Activated T-cell treated with anti-CD3 and anti-CD28 coated beads, Interleukin-2, amount 50 U/mL, for 1 hour (primary cell): ENCODE data around the gene TOGARAM1.
"Not testable (repeated sequence)": the region's sequence is repeated elsewhere in the genome, so short reads cannot be mapped to it uniquely, and the experiment has no call there.

ENCODE experiments used
- DNase-seq: peaks from one replicate; pipeline ENCODE4 v3.0.0-alpha.2; 2020

TOGARAM1 gene

GRCh38 chr14:45051180-45051579, 89.2 kb downstream of the TOGARAM1 start:
- DNase-seq = no peak

DNA sequence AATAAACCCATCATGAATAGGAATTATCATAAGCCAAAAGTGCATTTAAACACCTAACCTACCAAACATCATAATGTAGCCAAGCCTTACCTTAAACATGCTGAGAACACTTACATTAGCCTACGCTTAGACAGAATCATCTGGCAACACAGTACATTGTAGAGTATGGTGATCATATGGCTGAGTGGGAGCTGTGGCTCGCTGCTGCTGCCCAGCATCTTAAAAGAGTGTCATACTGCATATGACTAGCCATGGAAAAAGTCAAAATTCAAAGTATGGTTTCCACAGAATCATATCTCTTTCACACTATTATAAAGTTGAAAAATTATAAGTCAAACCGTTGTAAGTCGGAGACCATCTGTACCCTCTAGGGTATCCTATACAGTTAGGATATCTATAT, 89.9 kb downstream of the TOGARAM1 start:
- DNase-seq = no peak

GRCh38 chr14:45057349-45057748, 95.4 kb downstream of the TOGARAM1 start:
- no peak for DNase-seq

- DNase-seq = no peak
These were observed 95.9 kb downstream of the TOGARAM1 start for GRCh38 chr14:45057881-45058364.

DNA sequence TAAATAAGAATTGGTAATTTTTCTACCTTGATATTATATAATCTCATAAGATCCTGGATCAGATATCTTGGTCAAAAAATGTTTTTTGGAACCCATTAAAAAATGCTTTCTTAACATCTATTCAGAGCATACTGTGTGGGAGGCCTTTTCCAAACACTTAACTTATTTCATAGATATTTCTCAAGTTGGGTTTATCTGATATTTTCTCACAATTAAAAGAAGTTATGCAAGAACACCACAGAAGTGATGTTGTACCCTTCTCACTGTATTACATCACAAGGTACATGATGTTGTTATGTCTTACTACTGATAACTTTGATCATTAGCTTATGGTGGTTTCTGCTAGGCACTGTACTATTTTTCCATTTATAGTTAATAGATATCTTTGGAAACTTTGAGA, 98.6 kb downstream of the TOGARAM1 start:
- no peak for DNase-seq

GRCh38 chr14:45065540-45065939, 103.5 kb downstream of the TOGARAM1 start:
- DNase-seq = no peak

DNA sequence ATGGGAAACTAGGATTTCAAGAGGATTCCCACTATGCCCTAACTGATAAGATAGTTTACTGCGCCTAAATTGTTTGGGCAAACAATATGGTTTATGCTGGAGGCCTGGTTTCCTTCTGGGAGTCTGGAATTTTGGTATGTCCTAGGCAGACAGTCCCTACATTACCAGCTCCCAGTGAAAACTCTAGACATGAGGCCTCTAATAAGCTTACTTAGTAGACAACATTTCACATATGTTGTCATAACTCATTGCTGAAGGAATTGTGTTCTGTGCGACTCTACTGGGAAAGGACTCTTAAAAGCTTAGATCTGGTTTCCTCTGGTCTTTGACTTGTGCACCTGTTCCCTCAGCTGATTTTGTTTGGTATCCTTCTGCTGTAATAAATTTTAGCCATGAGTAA, 104.0 kb downstream of the TOGARAM1 start:
- DNase-seq = no peak

GRCh38 chr14:45066667-45067066, 104.7 kb downstream of the TOGARAM1 start:
- DNase-seq = no peak

DNA sequence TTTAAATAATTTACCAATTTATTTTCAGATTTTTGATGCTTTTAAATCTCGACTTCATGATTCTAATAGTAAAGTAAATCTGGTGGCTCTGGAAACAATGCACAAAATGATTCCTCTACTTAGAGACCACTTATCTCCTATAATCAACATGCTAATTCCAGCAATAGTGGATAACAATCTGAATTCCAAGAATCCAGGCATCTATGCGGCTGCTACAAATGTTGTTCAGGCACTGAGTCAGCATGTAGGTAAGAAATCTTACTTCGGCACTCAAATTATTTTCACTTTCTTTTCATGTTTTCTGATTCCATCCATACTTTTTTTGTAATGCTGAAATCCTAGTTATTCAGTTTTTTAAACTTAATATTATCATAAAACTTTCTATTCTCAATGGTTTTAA, 106.4 kb downstream of the TOGARAM1 start:
- no peak for DNase-seq

- DNase-seq = no peak
These were observed 108.2 kb downstream of the TOGARAM1 start for GRCh38 chr14:45070215-45070614.

- DNase-seq = no peak
These were observed 110.1 kb downstream of the TOGARAM1 start for GRCh38 chr14:45072126-45072525.

- no peak for DNase-seq
These were observed 111.4 kb downstream of the TOGARAM1 start for GRCh38 chr14:45073231-45073879.

- DNase-seq = no peak
These were observed 116.3 kb downstream of the TOGARAM1 start for GRCh38 chr14:45078323-45078722.

DNA sequence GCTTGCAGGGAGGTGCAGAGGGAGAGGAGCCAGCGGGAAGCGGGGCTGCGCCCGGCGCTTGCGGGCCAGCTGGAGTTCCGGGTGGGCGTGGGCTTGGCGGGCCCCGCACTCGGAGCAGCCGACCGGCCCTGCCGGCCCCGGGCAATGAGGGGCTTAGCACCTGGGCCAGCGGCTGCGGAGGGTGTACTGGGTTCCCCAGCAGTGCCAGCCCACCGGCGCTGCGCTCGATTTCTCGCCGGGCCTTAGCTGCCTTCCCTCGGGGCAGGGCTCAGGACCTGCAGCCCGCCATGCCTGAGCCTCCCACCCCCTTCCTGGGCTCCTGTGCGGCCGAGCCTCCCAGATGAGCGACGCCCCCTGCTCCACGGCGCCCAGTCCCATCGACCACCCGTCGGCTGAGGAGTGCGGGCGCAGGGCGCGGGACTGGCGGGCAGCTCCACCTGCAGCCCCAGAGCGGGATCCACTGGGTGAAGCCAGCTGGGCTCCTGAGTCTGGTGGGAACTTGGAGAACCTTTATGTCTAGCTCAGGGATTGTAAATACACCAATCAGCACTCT, 118.5 kb downstream of the TOGARAM1 start:
- not testable (repeated sequence) for DNase-seq

- not testable (repeated sequence) for DNase-seq
These were observed 119.1 kb downstream of the TOGARAM1 start for GRCh38 chr14:45081096-45081495.

GRCh38 chr14:45082420-45082819, 120.4 kb downstream of the TOGARAM1 start:
- DNase-seq = no peak

DNA sequence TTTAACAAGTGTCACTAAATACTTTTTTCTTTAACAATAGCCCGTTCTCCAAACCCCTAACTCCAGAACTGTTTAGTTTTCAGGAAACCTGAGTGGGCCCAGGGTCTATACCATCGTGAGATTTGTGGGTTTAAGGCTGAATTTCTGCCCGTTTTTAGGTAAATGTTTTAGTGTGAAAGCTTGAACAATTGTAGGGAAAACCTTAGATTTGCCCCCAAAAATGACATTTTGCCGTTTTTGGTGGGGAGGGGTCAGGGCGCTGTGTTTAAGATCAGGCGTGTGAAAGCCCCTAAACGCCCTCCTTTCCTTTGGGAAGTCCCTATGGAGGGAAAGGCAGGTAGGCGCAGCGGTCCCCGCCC, 121.6 kb downstream of the TOGARAM1 start:
- DNase-seq = no peak

DNA sequence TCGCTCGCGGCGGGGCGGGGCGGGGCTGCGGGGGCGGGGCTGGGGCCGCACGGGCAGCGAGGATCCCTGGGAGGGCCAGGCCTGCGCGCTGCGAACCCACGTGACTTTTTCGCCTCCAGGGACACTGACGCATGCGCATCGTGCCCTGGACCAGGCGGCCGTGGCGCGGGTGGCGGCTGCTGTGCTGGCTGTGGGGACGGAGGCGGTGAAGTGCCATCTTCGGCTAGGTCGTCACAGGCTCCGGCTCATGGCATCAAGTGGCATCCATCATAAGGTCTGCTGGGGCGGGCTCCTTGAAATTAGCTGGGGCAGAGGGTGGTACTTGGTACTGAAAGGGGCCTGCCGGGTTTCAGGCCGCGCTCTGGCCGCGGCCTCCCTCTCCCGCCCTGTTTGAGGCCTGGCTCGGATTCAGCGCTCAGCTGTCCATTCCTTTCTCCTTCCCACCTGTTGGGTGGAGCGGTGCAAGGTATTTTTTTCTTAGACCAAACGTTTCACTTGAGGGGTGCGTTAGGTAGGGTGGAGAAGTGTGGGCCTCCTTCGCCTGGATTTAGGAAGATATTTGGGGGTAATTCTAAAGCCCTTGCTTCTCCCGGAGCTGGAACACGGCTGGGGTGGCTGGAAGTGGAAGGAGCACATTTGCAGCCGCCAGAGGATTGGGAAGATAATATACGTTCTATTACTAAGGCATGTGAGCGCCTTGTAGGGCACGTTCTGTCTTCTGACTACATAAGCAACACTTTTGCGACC, 122.2 kb downstream of the TOGARAM1 start, which contains the start of gene PRPF39:
TSS of gene PRPF39 (plus strand) at position 141 of the 747 bp plus-strand sequence. CDS start 11,124 bp downstream, outside the sequence.
- DNase-seq = peak; percentile 95

DNA sequence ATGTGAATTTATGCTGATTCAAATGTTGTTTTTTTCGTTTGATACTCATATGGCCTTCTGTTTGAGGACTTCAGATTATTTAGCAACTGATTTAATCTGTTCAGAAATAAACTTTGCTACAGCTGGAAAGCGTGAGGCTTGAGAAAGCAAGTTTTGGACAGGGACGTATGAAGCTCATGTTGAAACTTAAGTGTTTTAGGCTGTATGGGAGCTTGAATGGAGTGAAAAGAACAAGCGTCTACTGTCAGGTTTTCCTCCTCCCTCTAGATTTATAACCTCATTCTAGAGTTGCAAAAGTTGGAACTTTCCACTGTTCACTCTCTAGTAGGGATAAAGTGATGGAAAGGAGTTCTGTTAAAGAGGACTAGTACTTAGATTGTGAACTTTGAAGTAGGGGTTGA, 123.0 kb downstream of the TOGARAM1 start:
- DNase-seq = no peak

DNA sequence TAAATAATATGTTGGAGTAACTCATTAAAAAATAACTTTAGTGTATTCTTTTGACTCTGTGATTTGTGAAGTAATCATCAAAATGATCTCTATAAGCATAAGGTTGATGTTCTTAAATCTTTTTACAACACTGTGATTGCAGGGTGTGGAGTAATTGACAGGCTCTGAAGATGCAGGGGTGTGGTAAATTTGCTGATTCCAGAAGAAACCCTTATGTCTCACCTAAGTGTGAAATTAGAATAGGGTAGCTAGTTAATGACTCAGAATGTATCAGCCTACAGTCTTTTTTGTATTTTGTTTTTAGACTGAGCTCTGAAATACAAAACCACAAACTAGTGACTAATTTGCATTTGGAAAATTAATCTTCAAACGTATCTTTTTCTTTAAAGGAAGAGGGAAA, 127.8 kb downstream of the TOGARAM1 start:
- no peak for DNase-seq

GRCh38 chr14:45091710-45092109, 129.7 kb downstream of the TOGARAM1 start:
- DNase-seq = no peak

DNA sequence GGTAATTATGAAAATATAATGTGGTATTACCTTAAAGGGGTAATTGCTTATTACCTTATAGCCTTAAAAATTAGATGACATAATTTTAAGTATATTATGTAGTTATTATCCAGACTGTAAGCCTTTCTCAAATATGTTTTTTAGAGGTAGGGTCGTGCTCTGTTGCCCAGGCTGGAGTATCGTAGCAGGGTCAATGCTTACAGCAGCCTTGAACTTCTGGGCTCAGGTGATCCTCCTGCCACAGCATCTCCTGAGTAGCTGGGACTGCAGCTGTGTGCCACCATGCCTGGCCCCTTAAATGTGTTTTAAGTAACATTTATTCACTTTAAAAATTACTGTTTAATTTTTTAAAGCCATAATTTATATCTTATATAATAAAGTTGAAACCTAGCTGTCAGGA, 132.3 kb downstream of the TOGARAM1 start:
- no peak for DNase-seq

- DNase-seq = no peak
These were observed 133.2 kb downstream of the TOGARAM1 start for GRCh38 chr14:45095143-45095542.

GRCh38 chr14:45096218-45096617, 134.2 kb downstream of the TOGARAM1 start:
- no peak for DNase-seq
